Measurements from ENCODE around the gene IL2RG. TPM values are rescaled to one million over a fixed set of nuclear protein-coding genes. Genes with fewer than 3 reads are reported as not detected.

IL2RG gene
- total RNA-seq, 6 donors from 2014 or later, result 20.7 to 43.8 (median 26.2) TPM

- TF ChIP-seq CTCF (IDR thresholded peaks at IDR 0.05) (peak; percentile 62 to 82 (median 73)), EP300 (IDR thresholded peaks at IDR 0.05) (no peak)
- H3K36me3 ChIP-seq, result peaks cover 0 to 76% (median 44%) of the 10 kb centered on the region in 4 donors
- 29 to 36% methylated on average over 14 to 18 of the region's 18 CpGs for WGBS, 2 donors
- ATAC-seq (ENCODE audit: low FRiP score in 2 of 2), result peak; percentile 81 to 88
- H3K9me3 ChIP-seq, result no peaks in the 10 kb centered on the region
- H3K4me3 ChIP-seq, result no peak overlapping the region
- peaks cover 0 to 6% (median 0%) of the 10 kb centered on the region in 4 donors for H3K4me1 ChIP-seq
- no peak overlapping the region for H3K27ac ChIP-seq
- H3K27me3 ChIP-seq, result no peaks in the 10 kb centered on the region
- DNase-seq, result peak; percentile 71 to 89
These were observed 17.8 kb upstream of the IL2RG start for GRCh38 chrX:71128915-71129765.

- Histone ChIP-seq H3K4me1 (peaks cover 0 to 6% (median 0%) of the 10 kb centered on the region in 4 donors), H3K36me3 (peaks cover 0 to 78% (median 45%) of the 10 kb centered on the region in 4 donors), H3K27me3 (no peaks in the 10 kb centered on the region), H3K4me3 (no peak overlapping the region), H3K27ac (no peak overlapping the region), H3K9me3 (no peaks in the 10 kb centered on the region)
- no peak for ATAC-seq (ENCODE audit: low FRiP score in 2 of 2)
- whole genome bisulfite sequencing, 2 donors, result 85 to 93% methylated on average over 9 to 12 of the region's 12 CpGs
- no peak for TF ChIP-seq CTCF (IDR thresholded peaks at IDR 0.05)
- TF ChIP-seq POLR2AphosphoS5 (IDR thresholded peaks at IDR 0.05), result no peak
- TF ChIP-seq EP300 (IDR thresholded peaks at IDR 0.05), result no peak
- no peak for TF ChIP-seq POLR2A (IDR thresholded peaks at IDR 0.05)
- DNase-seq, result no peak
These were observed 16.9 kb upstream of the IL2RG start for GRCh38 chrX:71128166-71128833.

GRCh38 chrX:71118985-71119535, 7.7 kb upstream of the IL2RG start:
- peaks cover 0 to 33% (median 14%) of the 10 kb centered on the region in 4 donors for H3K36me3 ChIP-seq
- H3K9me3 ChIP-seq, result no peaks in the 10 kb centered on the region
- peaks cover 0 to 4% (median 0%) of the 10 kb centered on the region in 4 donors for H3K4me1 ChIP-seq
- no peaks in the 10 kb centered on the region for H3K27me3 ChIP-seq
- TF ChIP-seq CTCF (IDR thresholded peaks at IDR 0.05) (no peak), EP300 (IDR thresholded peaks at IDR 0.05) (no peak), POLR2AphosphoS5 (IDR thresholded peaks at IDR 0.05) (no peak), POLR2A (IDR thresholded peaks at IDR 0.05) (no peak)
- H3K27ac ChIP-seq, result peak overlapping the region; percentile 80 to 93 (median 92)
- ATAC-seq (ENCODE audit: low FRiP score in 2 of 2) (peak; percentile 65 to 68), DNase-seq (no peak)
- WGBS, 2 donors, result 8 to 23% methylated on average over 11 to 12 of the region's 17 CpGs
- H3K4me3 ChIP-seq, result peak overlapping the region; percentile 24 to 74 (median 62)

- ATAC-seq (ENCODE audit: low FRiP score in 2 of 2), result peak; percentile 92 to 98
- Histone ChIP-seq H3K9me3 (no peaks in the 10 kb centered on the region), H3K27ac (peak within 1 kb of the TSS; percentile 80 to 93 (median 92)), H3K36me3 (peaks cover 0 to 26% (median 10%) of the 10 kb centered on the region in 4 donors), H3K4me1 (peaks cover 0 to 4% (median 0%) of the 10 kb centered on the region in 4 donors), H3K4me3 (peak within 1 kb of the TSS; percentile 24 to 74 (median 62)), H3K27me3 (no peaks in the 10 kb centered on the region)
- TF ChIP-seq POLR2A (IDR thresholded peaks at IDR 0.05), result peak in 2 of 4 donors; percentile 34 to 58
- TF ChIP-seq EP300 (IDR thresholded peaks at IDR 0.05), result no peak
- no peak for TF ChIP-seq CTCF (IDR thresholded peaks at IDR 0.05)
- peak in 1 of 2 donors; percentile 61 for TF ChIP-seq POLR2AphosphoS5 (IDR thresholded peaks at IDR 0.05)
- peak; percentile 82 to 94 for DNase-seq
- 6 to 37% methylated on average over 8 to 56 of the region's 56 CpGs for WGBS, 2 donors
These were observed 6.9 kb upstream of the IL2RG start, which contains the start of gene MED12 for GRCh38 chrX:71118032-71118984. MED12 (plus strand) TSS chrX:71118596; CDS start chrX:71118755, 159 bp downstream.

All from upper lobe of left lung (tissue), 6 donors.